Measurements from ENCODE around the gene RAPGEF2.
"Not testable (repeated sequence)": the region's sequence is repeated elsewhere in the genome, so short reads cannot be mapped to it uniquely, and the experiment has no call there.

RAPGEF2 gene

DNA sequence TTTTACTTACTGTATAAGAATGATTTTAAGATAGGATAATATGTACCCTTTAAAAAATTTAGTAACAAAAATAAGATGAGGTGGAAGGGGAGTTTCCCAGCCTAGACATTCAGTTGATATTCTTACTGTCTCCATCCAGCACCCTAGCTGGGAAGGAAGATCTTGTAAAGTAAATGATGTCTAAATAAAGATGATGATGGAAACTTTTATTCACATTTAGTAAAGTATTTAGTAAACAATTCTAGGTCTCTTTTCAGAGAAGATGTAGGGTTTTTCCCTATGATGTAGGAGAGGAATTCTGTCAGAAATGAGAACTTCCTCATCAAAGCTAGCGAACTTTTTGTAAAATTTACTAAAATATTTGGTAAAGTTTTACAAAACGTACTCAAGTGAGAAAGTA is 136.8 kb downstream of the RAPGEF2 start:
- DNase-seq (ENCODE audit: low read depth in 3 of 3): no peak

DNA sequence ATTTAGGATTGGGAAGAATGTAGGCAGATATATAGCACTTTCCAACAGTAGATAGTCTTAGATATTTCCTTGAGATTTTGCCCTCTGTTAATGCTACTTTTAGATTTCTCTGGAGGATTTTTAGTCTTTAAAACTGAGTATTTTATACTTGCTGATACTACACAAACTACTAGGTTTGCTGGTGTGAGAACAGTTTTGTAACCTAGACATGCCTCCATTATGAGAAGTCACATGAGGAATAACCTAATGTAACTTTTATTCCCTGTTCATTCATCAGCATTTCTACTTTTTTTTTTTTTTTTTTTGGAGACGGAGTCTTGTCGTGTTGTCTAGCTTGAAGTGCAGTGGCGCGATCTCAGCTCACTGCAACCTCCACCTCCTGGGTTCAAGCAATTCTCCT is 137.2 kb downstream of the RAPGEF2 start:
- no peak for DNase-seq (ENCODE audit: low read depth in 3 of 3)

DNA sequence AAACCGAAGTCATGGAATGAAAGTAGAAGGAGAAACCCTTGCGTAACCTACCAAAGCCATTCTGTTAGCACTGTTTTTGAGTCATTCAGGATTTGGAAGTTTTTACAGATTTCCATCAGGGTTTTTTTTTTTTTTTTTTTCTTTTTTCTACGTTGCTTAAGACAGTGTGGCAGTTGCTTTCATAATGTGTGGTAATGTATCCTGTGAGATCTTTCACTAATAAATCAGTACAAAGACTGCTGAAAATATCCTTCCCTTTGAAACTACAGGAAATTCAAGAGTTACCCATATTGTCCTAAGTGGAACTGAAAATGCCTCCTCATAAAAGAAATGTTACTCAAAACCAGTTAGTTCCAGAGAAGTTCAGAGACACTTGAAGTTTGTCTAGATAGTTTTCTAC is 137.8 kb downstream of the RAPGEF2 start:
- DNase-seq (ENCODE audit: low read depth in 3 of 3): no peak

DNA sequence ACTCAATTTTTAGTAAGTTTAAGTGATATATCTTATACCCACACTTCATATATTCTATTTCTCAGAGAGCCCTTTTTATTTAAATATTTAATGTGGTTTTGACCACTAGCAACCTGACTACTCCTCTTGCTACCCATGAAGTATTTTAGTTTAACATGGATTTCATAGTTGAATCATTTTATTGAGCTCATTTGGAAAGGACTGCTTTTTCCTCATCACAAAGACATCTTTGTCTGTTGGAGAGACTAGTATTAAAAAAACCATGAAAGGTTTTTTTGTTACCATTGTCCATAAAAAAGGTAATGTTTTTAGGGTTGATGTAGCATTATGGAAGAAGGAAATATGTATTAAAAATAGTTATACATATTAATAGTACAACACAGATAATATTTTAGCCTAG is 139.5 kb downstream of the RAPGEF2 start:
- no peak for DNase-seq (ENCODE audit: low read depth in 3 of 3)

- DNase-seq (ENCODE audit: low read depth in 3 of 3): no peak
Observed at GRCh38 chr4:159248384-159249178, 145.7 kb downstream of the RAPGEF2 start.

- DNase-seq (ENCODE audit: low read depth in 3 of 3): no peak
Observed at GRCh38 chr4:159250751-159251325, 148.0 kb downstream of the RAPGEF2 start.

- not testable (repeated sequence) for DNase-seq (ENCODE audit: low read depth in 3 of 3)
Observed at GRCh38 chr4:159251580-159251979, 148.7 kb downstream of the RAPGEF2 start.

- no peak for DNase-seq (ENCODE audit: low read depth in 3 of 3)
Observed at GRCh38 chr4:159252491-159252890, 149.6 kb downstream of the RAPGEF2 start.

- DNase-seq (ENCODE audit: low read depth in 3 of 3): no peak
Observed at GRCh38 chr4:159256037-159256436, 153.2 kb downstream of the RAPGEF2 start.

GRCh38 chr4:159258889-159259560 is 156.1 kb downstream of the RAPGEF2 start:
- DNase-seq (ENCODE audit: low read depth in 3 of 3): no peak

- no peak for DNase-seq (ENCODE audit: low read depth in 3 of 3)
Observed at GRCh38 chr4:159264057-159264456, 161.2 kb downstream of the RAPGEF2 start.

DNA sequence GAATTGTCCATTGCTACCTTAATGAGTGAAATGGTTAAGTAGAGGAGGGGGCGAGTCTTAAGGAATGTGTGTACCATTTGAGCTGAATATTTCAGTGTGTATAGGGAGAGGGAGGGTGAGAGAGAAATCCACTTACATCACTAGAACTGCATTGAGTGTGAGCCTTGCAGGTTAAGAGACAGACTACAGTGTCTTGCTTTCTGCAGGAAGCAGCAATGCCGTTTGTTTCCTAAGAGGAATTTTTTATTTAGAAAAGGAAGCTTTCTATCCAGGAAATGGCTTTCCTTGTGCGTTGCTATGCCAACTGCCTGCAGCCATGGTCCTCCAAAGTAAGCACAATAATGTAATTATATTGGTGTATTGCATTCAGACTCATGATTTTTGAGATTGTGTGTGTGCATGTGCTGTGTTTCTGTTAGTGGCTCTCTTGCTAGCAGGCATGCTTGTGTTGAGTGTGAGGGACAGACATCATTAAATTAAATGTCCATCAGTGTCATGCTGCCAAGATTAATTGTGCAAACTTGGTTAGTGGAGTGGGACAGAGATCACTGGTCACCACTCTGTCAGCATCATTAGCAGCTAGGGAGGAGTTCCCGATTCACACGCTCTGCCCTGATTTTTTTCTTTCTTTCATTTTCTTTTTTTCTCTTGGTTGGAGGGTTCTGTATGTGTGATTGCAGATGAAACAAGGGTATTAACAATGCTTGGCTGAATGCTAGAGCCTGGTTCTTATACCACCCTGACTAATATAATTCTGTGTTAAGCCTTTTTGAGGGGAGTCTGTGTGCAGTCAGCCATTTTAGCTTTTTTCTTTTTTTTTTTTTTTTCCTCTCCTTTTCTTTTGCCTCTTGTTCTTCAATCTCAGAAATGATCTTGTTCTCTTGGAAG is 164.3 kb downstream of the RAPGEF2 start:
- DNase-seq (ENCODE audit: low read depth in 3 of 3): no peak

DNA sequence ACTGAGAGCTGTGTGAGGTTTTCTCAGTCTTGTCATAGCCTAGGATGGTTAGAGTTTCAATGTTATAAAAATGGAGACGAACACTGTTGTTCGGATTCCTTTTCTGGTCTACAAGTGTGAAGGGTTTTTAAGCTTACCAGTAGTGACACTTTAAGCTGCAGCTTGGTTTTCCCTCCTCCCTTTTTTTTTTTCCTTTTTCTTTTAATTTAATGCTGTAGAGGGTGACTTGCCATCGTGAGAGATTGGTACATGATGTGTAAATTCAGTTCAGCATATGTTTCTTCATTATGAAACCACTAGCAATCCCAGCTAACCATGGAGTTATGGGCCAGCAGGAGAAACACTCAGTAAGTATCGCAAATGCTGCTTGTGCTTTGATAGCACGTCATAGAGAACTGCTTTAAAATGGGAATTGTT is 165.0 kb downstream of the RAPGEF2 start:
- DNase-seq (ENCODE audit: low read depth in 3 of 3): no peak

- no peak for DNase-seq (ENCODE audit: low read depth in 3 of 3)
Observed at GRCh38 chr4:159268607-159269006, 165.7 kb downstream of the RAPGEF2 start.

GRCh38 chr4:159269116-159269515 is 166.2 kb downstream of the RAPGEF2 start:
- DNase-seq (ENCODE audit: low read depth in 3 of 3): no peak

GRCh38 chr4:159269956-159270355 is 167.1 kb downstream of the RAPGEF2 start:
- DNase-seq (ENCODE audit: low read depth in 3 of 3): no peak

GRCh38 chr4:159271856-159272255 is 169.0 kb downstream of the RAPGEF2 start:
- DNase-seq (ENCODE audit: low read depth in 3 of 3): no peak

- DNase-seq (ENCODE audit: low read depth in 3 of 3): no peak
Observed at GRCh38 chr4:159272273-159273140, 169.6 kb downstream of the RAPGEF2 start.

DNA sequence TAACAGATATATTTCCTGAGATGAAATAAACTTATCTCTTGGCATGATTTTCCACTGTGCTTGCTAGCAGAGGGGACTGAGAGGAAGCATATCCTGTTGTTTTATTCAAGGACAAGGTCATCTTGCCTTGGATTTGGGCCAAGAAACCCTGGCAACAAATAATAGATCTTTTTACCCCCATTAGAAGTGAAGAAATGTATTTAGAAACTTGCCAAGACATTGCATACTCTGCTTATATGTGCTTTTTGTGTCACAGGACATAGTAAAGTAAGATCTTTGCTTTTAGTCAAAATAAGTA is 170.2 kb downstream of the RAPGEF2 start:
- DNase-seq (ENCODE audit: low read depth in 3 of 3): no peak

GRCh38 chr4:159273841-159274240 is 171.0 kb downstream of the RAPGEF2 start:
- DNase-seq (ENCODE audit: low read depth in 3 of 3): no peak

GRCh38 chr4:159278399-159278798 is 175.5 kb downstream of the RAPGEF2 start:
- no peak for DNase-seq (ENCODE audit: low read depth in 3 of 3)

Data from stimulated activated CD4-positive, alpha-beta T cell treated with anti-CD3 and anti-CD28 coated beads, TNF-alpha, amount 100 ng/mL, for 48 hours (primary cell).